OCI-M2 (cell line): ENCODE measurements around the gene FYN.

Source experiments
- DNase-seq: peaks from one replicate; lab custom pipeline; 2025; ENCODE audit not compliant: unreplicated experiment; lab: John Stamatoyannopoulos, UW

The FYN gene

GRCh38 chr6:111884068-111884467 is 10.8 kb upstream of the FYN start:
- no peak for DNase-seq

- no peak for DNase-seq
Observed at GRCh38 chr6:111880181-111880888, 7.1 kb upstream of the FYN start.

- no peak for DNase-seq
Observed at GRCh38 chr6:111875741-111876140, 2.5 kb upstream of the FYN start.

- DNase-seq: no peak
Observed at GRCh38 chr6:111874025-111874415, 768 bp upstream of the FYN start.

GRCh38 chr6:111872401-111873177 is 663 bp downstream of the FYN start:
- DNase-seq: no peak

GRCh38 chr6:111871725-111872400 is 1.4 kb downstream of the FYN start:
- no peak for DNase-seq

- no peak for DNase-seq
Observed at GRCh38 chr6:111871207-111871606, 2.0 kb downstream of the FYN start.

GRCh38 chr6:111870742-111871064 is 2.5 kb downstream of the FYN start:
- DNase-seq: no peak

- no peak for DNase-seq
Observed at GRCh38 chr6:111870051-111870741, 3.1 kb downstream of the FYN start.

- DNase-seq: no peak
Observed at GRCh38 chr6:111866857-111867256, 6.4 kb downstream of the FYN start.

- no peak for DNase-seq
Observed at GRCh38 chr6:111865909-111866546, 7.2 kb downstream of the FYN start.

GRCh38 chr6:111865049-111865585 is 8.1 kb downstream of the FYN start:
- no peak for DNase-seq

GRCh38 chr6:111864138-111865048 is 8.9 kb downstream of the FYN start:
- DNase-seq: no peak

- no peak for DNase-seq
Observed at GRCh38 chr6:111862741-111863140, 10.5 kb downstream of the FYN start.

- DNase-seq: no peak
Observed at GRCh38 chr6:111862314-111862713, 10.9 kb downstream of the FYN start.

GRCh38 chr6:111861431-111861885 is 11.8 kb downstream of the FYN start:
- no peak for DNase-seq

GRCh38 chr6:111858347-111858746 is 14.9 kb downstream of the FYN start:
- DNase-seq: no peak

GRCh38 chr6:111857674-111858337 is 15.4 kb downstream of the FYN start:
- DNase-seq: no peak

GRCh38 chr6:111855753-111856152 is 17.5 kb downstream of the FYN start:
- DNase-seq: no peak
